ENCODE measurements around the gene OCIAD1.

DNA sequence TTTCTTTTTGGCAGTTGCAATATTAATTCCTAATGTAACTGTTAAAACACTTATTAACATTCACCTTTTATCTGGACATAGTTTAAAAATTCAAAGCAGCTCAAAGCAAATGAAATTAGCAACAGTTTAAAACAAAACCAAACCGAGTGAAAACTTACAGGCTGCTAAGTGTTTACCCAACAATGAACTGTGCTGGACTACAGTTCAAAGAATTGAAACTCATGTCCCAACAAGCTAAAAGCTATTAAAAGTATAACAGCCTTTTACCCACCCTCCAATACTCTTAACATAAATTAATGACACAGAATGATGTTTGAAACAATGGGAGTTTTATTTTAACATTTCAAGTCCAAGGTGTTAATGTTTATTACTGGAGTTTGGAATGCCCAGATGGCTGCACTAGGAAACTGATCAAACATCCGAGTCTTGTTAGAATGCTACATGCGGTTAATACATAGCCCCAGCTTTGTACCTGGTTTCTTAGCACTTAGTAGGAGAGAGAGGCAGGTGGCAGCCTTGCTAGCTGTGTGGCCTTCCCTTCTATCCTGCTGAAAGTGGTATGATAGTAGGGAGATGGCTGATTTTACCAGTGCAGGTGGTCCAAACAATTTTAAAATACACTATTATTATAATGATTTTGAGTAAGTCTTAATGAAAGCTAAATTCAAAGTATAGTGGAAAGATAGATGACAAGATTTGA, 29.7 kb upstream of the OCIAD1 start:
- TF ChIP-seq, protein P1, sequence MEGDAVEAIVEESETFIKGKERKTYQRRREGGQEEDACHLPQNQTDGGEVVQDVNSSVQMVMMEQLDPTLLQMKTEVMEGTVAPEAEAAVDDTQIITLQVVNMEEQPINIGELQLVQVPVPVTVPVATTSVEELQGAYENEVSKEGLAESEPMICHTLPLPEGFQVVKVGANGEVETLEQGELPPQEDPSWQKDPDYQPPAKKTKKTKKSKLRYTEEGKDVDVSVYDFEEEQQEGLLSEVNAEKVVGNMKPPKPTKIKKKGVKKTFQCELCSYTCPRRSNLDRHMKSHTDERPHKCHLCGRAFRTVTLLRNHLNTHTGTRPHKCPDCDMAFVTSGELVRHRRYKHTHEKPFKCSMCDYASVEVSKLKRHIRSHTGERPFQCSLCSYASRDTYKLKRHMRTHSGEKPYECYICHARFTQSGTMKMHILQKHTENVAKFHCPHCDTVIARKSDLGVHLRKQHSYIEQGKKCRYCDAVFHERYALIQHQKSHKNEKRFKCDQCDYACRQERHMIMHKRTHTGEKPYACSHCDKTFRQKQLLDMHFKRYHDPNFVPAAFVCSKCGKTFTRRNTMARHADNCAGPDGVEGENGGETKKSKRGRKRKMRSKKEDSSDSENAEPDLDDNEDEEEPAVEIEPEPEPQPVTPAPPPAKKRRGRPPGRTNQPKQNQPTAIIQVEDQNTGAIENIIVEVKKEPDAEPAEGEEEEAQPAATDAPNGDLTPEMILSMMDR (IDR thresholded peaks at IDR 0.05) = no peak
- TF ChIP-seq EP300 (IDR thresholded peaks at IDR 0.05) = no peak
- no peak for TF ChIP-seq POLR2A (IDR thresholded peaks at IDR 0.05; ENCODE audit: low read depth)
- no peak for TF ChIP-seq POLR2AphosphoS5 (IDR thresholded peaks at IDR 0.05)
